HepG2 (cell line): Measurements from ENCODE around the gene NUCB1. TPM values are rescaled to one million over a fixed set of nuclear protein-coding genes. Genes with fewer than 3 reads are reported as not detected.

Experiments used
- BCL6 ChIP-seq: IDR thresholded peaks from 2 replicates; pipeline ENCODE4 v1.6.1; 2016; ENCODE audit warnings: missing genetic modification reagents, missing compliant biosample characterization
- EHMT2 ChIP-seq: fragments of 200-600 bp; sonication (generic); IDR thresholded peaks from 2 replicates; pipeline ENCODE4 v1.7.0; 2017; ENCODE audit warnings: antibody characterized with exemption, low read depth, low read length, borderline replicate concordance
- FLYWCH1 ChIP-seq: sonication (generic); formaldehyde crosslinking; IDR thresholded peaks from 2 replicates; pipeline ENCODE4 v1.8.1; 2023; ENCODE audit warnings: mild to moderate bottlenecking, missing genetic modification reagents
- JUNB ChIP-seq: sonication (generic); formaldehyde crosslinking; IDR thresholded peaks from 2 replicates; pipeline ENCODE4 v1.8.0; 2022; ENCODE audit warnings: missing genetic modification reagents, mild to moderate bottlenecking, borderline replicate concordance
- MTF1 ChIP-seq: sonication (generic); formaldehyde crosslinking; IDR thresholded peaks from 2 replicates; pipeline ENCODE4 v1.5.0; 2020; ENCODE audit warnings: missing genetic modification reagents
- NR3C1 ChIP-seq: sonication (generic); formaldehyde crosslinking; IDR thresholded peaks from 2 replicates; pipeline ENCODE4 v1.4.0; 2020; ENCODE audit warnings: missing genetic modification reagents
- PHF21A ChIP-seq: sonication (generic); formaldehyde crosslinking; IDR thresholded peaks from 2 replicates; pipeline ENCODE4 v1.5.0; 2020; ENCODE audit warnings: mild to moderate bottlenecking, missing genetic modification reagents
- POLR2AphosphoS5 ChIP-seq: IDR thresholded peaks from 2 replicates; pipeline ENCODE4 v1.6.1; 2012; ENCODE audit warnings: low read depth, low read length
- RCOR2 ChIP-seq: IDR thresholded peaks from 2 replicates; pipeline ENCODE4 v1.6.1; 2016; ENCODE audit warnings: missing biosample characterization, missing genetic modification reagents
- SNRNP70 ChIP-seq: fragments of 200-400 bp; formaldehyde crosslinking; IDR thresholded peaks from 2 replicates; pipeline ENCODE4 v1.6.1; 2017; ENCODE audit warnings: mild to moderate bottlenecking, low read depth, low read length, moderate library complexity
- TOPORS ChIP-seq: sonication (generic); formaldehyde crosslinking; IDR thresholded peaks from 2 replicates; pipeline ENCODE4 v1.8.0; 2023; ENCODE audit warnings: mild to moderate bottlenecking, missing genetic modification reagents
- U2AF2 ChIP-seq: fragments of 200-400 bp; formaldehyde crosslinking; IDR thresholded peaks from 2 replicates; pipeline ENCODE4 v1.6.1; 2017; ENCODE audit warnings: low read depth, mild to moderate bottlenecking, low read length
- ZFP82 ChIP-seq: sonication (generic); formaldehyde crosslinking; IDR thresholded peaks from 2 replicates; pipeline ENCODE4 v1.5.1; 2020; ENCODE audit warnings: mild to moderate bottlenecking, missing genetic modification reagents, borderline replicate concordance
- ZNF317 ChIP-seq: sonication (generic); formaldehyde crosslinking; IDR thresholded peaks from 2 replicates; pipeline ENCODE4 v1.5.0; 2020; ENCODE audit warnings: mild to moderate bottlenecking, missing genetic modification reagents
- ZNF460 ChIP-seq: sonication (generic); formaldehyde crosslinking; IDR thresholded peaks from 2 replicates; pipeline ENCODE4 v1.5.1; 2020; ENCODE audit warnings: missing genetic modification reagents, mild to moderate bottlenecking, borderline replicate concordance
- ZNF883 ChIP-seq: sonication (generic); formaldehyde crosslinking; IDR thresholded peaks from 2 replicates; pipeline ENCODE4 v1.5.1; 2020; ENCODE audit warnings: mild to moderate bottlenecking, missing genetic modification reagents; ENCODE audit errors: not compliant biosample characterization
- polyA plus RNA-seq, 8 experiments: library from polyadenylated mRNA; depleted of rRNA in 3 of 8; stranded (reverse) in 7 of 8; unstranded in 1 of 8; fragments of >200 nt; fragmentation: Illumina TruSeq in 4 of 8; extraction: Trizol in 4 of 8; gene quantifications; 2 replicates each; pipeline versions ENCODE4 v1.2.1 to v1.2.3, GENCODE V29; 2011 to 2016; ENCODE audit warnings: low read depth in 4 of 8, missing spikeins in 1 of 8, mixed read lengths in 1 of 8; ENCODE audit not compliant: insufficient read depth in 1 of 8
- total RNA-seq, 5 experiments: library from RNA; depleted of rRNA; stranded (reverse); fragments of >200 nt; fragmentation: Illumina TruSeq; extraction: Trizol; gene quantifications; 2 replicates each; pipeline ENCODE4 v1.2.3, GENCODE V29; 2016; ENCODE audit warnings: low read depth in 1 of 5
- TF ChIP-seq, protein P1 (sequence below): sonication (generic); formaldehyde crosslinking; conservative IDR thresholded peaks from 2 replicates; pipeline ENCODE4 v1.8.0; 2022; ENCODE audit warnings: missing genetic modification reagents
- TF ChIP-seq, protein P2 (sequence below): IDR thresholded peaks from 2 replicates; pipeline ENCODE4 v1.6.1; 2018; ENCODE audit warnings: missing genetic modification reagents
- TF ChIP-seq, protein P3 (sequence below): sonication (generic); formaldehyde crosslinking; IDR thresholded peaks from 2 replicates; pipeline ENCODE4 v1.4.0; 2020; ENCODE audit warnings: mild to moderate bottlenecking, missing genetic modification reagents

NUCB1 gene
- total and polyA plus RNA-seq, 2 of the 13 experiments (the other 11 are each of a cell fraction or from before 2014, with no cell fraction given): 82.3 to 106 TPM

GRCh38 chr19:48967346-48968178, 67.5 kb downstream of the NUCB1 start (continued):
- TF ChIP-seq TOPORS (CRISPR knock-in tag) (no peak; the same call in 1 of the 2 replicates), ZFP82 (no peak), NR3C1 (CRISPR knock-in tag) (no peak), BCL6 (CRISPR knock-in tag) (no peak), ZNF317 (CRISPR knock-in tag) (peak; percentile 65; the same call in 1 of the 2 replicates), U2AF2 (no peak), SNRNP70 (no peak), MTF1 (peak; percentile 30; the same call in 1 of the 2 replicates), RCOR2 (CRISPR knock-in tag) (no peak), JUNB (CRISPR knock-in tag) (0 out of 2 replicates have a peak, but pooled peaks have one; percentile 22), ZNF460 (no peak), FLYWCH1 (CRISPR knock-in tag) (no peak), PHF21A (CRISPR knock-in tag) (no peak; the same call in 1 of the 2 replicates), ZNF883 (CRISPR knock-in tag) (no peak), EHMT2 (no peak), POLR2AphosphoS5 (peak; percentile 83)
- TF ChIP-seq, protein P1, sequence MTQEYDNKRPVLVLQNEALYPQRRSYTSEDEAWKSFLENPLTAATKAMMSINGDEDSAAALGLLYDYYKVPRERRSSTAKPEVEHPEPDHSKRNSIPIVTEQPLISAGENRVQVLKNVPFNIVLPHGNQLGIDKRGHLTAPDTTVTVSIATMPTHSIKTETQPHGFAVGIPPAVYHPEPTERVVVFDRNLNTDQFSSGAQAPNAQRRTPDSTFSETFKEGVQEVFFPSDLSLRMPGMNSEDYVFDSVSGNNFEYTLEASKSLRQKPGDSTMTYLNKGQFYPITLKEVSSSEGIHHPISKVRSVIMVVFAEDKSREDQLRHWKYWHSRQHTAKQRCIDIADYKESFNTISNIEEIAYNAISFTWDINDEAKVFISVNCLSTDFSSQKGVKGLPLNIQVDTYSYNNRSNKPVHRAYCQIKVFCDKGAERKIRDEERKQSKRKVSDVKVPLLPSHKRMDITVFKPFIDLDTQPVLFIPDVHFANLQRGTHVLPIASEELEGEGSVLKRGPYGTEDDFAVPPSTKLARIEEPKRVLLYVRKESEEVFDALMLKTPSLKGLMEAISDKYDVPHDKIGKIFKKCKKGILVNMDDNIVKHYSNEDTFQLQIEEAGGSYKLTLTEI (CRISPR knock-in tag): no peak; the same call in 1 of the 2 replicates
- TF ChIP-seq, protein P2, sequence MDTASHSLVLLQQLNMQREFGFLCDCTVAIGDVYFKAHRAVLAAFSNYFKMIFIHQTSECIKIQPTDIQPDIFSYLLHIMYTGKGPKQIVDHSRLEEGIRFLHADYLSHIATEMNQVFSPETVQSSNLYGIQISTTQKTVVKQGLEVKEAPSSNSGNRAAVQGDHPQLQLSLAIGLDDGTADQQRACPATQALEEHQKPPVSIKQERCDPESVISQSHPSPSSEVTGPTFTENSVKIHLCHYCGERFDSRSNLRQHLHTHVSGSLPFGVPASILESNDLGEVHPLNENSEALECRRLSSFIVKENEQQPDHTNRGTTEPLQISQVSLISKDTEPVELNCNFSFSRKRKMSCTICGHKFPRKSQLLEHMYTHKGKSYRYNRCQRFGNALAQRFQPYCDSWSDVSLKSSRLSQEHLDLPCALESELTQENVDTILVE (CRISPR knock-in tag): no peak
- TF ChIP-seq, protein P3, sequence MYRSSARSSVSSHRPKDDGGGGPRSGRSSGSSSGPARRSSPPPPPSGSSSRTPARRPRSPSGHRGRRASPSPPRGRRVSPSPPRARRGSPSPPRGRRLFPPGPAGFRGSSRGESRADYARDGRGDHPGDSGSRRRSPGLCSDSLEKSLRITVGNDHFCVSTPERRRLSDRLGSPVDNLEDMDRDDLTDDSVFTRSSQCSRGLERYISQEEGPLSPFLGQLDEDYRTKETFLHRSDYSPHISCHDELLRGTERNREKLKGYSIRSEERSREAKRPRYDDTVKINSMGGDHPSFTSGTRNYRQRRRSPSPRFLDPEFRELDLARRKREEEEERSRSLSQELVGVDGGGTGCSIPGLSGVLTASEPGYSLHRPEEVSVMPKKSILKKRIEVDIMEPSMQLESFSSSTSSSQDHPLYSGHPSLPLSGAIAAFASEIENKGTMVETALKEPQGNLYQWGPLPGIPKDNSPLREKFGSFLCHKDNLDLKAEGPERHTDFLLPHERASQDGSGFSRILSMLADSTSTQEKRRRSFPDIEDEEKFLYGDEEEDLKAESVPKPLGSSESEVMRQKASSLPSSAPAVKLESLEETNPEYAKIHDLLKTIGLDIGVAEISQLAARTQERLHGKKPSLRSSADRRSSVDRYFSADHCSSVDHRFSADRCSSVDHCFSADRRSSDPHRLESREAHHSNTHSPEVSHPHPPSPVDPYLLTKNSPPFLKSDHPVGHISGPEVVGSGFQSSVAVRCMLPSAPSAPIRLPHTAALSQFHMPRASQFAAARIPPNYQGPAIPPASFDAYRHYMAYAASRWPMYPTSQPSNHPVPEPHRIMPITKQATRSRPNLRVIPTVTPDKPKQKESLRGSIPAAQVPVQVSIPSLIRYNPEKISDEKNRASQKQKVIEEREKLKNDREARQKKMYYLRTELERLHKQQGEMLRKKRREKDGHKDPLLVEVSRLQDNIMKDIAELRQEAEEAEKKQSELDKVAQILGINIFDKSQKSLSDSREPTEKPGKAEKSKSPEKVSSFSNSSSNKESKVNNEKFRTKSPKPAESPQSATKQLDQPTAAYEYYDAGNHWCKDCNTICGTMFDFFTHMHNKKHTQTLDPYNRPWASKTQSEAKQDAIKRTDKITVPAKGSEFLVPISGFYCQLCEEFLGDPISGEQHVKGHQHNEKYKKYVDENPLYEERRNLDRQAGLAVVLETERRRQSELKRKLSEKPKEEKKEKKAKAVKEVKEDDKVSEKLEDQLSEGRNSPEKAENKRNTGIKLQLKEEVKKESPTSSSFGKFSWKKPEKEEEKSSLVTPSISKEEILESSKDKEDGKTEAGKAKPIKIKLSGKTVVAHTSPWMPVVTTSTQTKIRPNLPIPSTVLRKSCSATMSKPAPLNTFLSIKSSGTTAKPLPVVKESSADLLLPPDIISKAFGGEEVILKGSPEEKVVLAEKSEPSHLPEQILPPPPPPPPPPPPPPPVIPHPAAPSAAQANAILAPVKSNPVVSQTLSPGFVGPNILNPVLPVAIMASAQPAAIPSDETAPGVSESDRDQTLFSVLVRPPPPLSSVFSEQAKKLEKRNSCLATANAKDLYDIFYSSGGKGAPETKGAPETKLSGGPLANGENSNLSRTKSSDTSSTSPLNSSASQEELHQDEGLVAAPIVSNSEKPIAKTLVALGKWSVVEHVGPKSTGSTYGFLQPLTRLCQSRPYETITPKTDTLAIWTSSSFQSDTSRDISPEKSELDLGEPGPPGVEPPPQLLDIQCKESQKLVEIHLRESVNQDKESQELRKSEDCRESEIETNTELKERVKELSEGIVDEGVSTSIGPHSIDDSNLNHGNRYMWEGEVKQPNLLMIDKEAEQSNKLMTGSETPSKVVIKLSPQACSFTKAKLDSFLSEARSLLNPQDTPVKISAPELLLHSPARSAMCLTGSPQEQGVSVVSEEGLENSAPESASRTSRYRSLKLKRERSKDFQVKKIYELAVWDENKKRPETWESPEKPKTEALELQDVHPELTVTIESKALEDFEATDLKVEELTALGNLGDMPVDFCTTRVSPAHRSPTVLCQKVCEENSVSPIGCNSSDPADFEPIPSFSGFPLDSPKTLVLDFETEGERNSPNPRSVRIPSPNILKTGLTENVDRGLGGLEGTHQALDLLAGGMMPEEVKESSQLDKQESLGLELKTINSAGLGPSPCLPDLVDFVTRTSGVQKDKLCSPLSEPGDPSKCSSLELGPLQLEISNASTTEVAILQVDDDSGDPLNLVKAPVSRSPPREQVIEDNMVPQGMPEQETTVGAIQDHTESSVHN: 0 out of 2 replicates have a peak, but pooled peaks have one; percentile 49
